COR-L47 (cell line): ENCODE measurements around the gene CLEC18C.
"Not testable (repeated sequence)": the region's sequence is repeated elsewhere in the genome, so short reads cannot be mapped to it uniquely, and the experiment has no call there.

Experiments
- DNase-seq: peaks from one replicate; lab custom pipeline; 2025; lab: John Stamatoyannopoulos, UW

CLEC18C gene

DNA sequence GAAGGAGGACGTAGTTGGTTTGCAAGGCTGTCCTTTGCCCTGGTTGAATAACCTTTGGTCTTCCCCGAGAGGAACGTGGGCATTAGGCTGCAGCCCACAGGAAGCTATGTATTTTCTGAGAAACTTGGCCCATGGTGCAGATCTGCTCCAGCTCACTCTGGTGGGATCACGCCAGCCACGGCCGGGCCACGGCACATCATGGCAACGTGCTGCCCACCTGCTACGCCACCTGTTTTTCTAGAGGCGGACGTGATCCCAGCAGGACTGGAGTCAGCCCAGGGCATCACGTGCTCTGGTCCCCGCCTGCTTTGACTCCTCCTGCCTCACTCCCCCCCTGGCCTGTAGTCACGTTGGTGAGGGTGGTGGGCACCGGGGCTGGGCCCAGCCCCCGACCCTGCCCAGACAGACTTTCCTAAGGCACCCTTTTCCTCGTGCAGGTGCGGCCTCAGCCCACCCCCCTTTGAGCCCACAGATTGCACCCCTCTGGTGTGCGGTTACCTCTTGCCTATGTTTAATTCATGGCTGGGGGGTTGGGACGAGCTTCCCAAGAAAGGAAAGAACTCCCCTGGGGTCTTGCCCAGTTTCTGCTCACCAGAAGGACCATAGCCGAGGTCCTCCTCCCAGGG is at the start of gene CLEC18C:
Gene CLEC18C (plus strand): TSS at position 576 of the 626 bp plus-strand sequence. CDS start 492 bp downstream, outside the sequence.
- not testable (repeated sequence) for DNase-seq

DNA sequence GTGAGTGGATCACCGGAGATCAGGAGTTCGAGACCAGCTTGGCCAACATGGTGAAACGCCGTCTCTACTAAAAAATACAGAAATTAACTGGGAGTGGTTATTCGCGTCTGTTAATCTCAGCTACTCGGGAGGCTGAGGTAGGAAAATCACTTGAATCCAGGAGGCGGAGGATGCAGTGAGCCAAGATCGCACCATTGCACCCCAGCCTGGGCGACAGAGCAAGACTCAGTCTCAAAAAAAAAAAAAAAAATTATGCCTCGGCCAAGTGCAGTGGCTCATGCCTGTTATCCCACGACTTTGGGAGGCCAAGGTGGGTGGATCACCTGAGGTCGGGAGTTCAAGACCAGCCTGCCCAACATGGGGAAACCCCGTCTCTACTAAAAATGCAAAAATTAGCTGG is 49.8 kb upstream of the CLEC18C start:
- not testable (repeated sequence) for DNase-seq

DNA sequence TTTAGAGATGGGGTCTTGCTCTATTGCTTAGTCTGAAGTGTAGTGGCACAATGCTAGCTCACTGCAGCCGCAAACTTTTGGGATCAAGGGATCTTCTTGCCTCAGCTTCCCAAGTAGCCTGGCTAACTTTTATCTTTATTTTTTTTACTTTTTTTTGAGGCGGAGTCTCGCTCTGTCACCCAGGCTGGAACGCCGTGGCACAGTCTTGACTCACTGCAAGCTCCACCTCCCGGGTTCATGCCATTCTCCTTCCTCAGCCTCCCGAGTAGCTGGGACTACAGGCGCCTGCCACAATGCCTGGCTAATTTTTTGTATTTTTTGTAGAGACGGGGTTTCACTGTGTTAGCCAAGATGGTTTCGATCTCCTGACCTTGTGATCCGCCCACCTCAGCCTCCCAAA is 47.4 kb upstream of the CLEC18C start:
- DNase-seq = not testable (repeated sequence)

DNA sequence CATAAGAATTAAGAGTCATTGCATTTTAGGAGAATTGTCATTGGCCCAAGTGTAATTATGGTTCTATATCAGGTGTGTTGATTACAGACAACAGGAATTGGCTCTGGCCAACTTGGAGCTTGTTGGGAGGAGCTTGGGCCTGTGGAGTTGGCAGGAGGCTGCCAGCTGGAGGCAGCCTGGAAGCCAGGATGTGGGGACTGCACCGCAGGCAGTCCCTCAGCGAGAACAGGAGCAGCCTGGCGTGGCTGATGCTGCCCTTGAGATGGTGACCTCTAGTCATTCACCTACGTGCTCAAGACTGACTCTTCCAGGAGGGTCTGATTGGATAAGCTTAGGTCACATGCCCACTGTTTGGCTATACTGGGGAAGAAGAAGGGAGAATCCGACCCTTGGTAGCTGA is 45.9 kb upstream of the CLEC18C start:
- not testable (repeated sequence) for DNase-seq

DNA sequence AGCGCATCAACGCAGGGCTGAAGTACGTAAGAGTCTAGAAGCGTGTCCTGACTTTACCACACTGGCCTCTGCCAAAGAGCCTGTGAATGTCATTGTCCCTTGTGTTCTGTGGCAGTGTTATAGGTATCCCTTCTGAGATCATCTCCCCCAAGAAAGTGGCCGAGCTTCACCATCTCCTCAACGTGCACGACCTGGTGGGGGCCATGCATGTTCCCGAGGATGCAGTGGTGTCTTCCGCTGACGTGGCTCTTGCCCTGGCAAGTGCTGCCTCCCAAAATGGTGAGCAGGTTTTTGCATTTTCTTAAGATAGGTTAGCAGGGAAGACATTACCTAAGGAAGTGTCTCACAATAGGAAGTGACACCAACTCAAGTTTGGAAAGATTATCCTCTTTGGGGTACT is 44.7 kb upstream of the CLEC18C start:
- not testable (repeated sequence) for DNase-seq

DNA sequence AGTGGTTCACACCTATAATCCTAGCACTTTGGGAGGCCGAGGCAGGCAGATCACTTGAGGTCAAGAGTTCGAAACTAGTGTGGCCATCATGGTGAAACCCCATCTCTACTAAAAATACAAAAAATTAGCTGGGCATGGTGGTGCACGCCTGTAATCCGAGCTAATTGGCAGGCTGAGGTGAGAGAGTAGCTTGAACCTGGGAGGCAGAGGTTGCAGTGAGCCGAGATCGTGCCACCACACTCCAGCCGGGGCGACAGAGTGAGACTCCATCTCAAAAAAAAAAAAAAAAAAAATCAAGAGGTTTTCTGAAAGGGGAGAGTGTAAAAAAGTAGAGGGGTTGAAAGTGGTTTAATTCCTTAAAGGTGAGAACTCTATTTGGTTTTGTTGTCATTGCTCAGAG is 37.8 kb upstream of the CLEC18C start:
- not testable (repeated sequence) for DNase-seq

DNA sequence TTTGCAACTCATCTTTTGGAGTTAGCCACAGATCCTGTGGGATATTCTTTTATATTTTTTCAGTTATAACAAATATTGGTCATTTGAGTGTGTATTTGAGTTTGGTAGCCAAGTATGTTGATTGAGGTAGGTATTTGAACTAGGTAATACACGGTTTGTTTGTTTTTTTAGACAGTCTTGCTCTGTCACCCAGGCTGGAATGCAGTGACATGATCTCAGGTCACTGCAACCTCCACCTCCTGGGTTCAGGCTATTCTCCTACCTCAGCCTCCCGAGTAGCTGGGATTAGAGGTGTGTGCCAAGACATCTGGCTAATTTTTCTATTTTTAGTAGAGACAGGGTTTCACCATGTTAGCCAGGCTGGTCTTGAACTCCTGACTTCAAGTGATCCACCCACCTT is 37.0 kb upstream of the CLEC18C start:
- not testable (repeated sequence) for DNase-seq

DNA sequence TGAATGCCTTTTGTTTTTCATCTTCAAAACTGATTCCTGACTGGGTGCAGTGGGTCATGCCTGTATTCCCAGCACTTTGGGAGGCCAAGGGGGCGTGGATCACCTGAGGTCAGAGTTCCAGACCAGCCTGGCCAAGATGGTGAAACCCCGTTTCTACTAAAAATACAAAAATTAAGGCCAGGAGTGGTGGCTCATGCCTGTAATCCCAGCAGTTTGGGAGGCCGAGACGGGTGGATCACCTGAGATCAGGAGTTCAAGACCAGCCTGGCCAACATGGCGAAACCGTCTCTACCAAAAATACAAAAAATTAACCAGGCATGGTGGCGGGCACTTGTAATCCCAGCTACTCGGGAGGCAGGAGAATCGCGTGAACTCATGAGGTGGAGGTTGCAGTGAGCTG is 30.8 kb upstream of the CLEC18C start:
- DNase-seq = not testable (repeated sequence)

DNA sequence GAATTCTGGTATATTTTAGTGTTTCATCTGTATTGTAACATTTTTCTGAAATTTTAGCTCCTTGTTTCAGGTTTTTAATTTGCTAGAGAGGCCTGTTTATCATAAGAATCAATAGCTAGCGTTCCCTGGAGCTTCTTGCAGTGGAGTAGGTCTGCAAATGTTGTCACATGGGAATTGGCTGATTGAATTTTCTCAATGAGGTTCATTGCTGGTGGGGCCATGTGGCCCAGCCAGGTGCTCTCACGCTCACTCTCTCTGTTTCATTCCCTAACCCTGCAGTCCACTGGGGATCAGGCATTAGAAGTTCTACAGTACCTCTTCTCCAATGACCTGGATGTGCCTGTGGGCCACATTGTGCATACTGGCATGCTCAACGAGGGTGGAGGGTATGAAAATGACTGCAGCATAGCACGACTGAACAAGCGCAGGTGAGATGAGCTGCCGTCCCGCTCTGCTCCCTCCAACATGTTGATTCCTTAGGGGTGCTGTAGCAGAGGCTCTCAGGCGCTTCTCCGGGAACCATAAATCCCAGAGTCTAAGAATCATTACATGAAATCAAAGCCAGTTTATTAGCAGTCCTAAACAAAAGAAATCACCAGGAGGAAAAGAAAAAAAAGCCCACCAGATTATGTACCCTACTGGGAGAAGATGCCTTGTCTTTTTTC is 30.2 kb upstream of the CLEC18C start:
- not testable (repeated sequence) for DNase-seq

DNA sequence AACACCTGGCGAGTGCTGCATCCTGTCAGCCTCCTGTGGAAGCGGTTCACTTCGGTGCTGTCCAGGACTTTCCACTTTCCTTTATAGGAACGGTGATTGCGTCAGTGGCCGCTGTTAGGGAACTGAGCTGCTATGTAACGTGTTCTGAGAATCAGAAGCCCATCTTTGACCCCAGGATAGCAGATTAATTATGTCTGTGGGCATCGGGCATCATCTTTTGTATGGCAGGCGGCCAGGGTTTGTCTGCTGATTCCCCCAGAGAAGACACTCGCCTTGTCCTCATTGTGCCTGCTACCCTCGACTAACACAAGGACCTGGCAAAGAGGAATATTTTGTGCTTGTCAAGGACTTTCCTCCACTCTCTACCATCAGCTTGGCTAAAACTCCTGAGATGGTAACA is 25.7 kb upstream of the CLEC18C start:
- not testable (repeated sequence) for DNase-seq

DNA sequence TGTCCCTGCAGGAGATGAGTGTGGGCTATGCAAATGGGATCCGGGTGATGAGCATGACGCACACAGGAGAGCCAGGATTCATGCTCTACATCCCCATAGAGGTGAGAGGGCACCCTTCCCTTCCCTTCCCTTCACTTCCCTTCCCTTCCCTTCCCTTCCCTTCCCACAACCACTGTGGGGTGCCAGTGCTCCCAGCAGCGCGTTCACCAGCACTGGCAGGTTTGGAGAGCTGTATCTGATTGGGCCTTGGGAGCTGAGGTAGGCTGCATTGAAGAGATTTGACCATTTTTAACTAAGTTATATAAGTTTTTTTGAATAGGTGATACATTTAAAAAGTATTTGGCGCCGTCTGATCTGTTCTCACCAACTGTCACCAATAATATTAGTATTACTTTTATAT is 25.1 kb upstream of the CLEC18C start:
- not testable (repeated sequence) for DNase-seq

DNA sequence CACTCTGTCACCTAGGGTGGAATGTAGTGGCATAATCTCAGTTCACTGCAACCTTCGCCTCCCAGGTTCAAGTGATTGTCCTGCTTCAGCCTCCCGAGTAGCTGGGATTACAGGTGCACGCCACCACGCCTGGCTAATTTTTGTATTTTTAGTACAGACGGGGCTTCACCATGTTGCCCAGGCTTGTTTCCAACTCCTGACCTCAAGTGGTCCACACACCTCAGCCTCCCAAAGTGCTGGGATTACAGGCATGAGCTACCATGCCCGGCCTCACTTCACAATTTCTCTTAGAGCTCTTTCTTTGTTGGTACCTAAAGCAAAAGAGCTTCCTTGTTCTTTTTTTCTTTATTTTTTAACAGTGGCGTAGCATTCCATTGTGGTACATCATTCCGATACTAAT is 24.3 kb upstream of the CLEC18C start:
- DNase-seq = not testable (repeated sequence)

DNA sequence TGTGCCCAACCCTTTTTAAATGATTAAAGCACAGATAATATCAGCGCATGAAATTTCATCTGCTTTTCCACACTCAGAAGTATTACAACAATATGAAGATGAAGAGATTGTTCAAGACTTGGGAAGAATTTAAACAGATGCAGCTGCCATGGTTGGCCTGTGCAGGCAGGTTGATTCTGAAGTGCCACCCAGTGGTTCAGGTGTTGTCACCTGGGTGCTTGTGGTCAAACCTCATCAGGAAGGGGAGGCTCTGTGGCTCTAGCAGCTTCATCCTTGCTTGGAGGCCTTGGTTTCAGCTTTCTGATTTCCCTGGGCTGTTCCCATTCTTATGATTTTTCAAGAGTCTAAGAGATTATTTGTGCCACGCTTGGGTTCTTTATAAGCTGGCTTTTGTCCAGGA is 22.2 kb upstream of the CLEC18C start:
- DNase-seq = no peak

DNA sequence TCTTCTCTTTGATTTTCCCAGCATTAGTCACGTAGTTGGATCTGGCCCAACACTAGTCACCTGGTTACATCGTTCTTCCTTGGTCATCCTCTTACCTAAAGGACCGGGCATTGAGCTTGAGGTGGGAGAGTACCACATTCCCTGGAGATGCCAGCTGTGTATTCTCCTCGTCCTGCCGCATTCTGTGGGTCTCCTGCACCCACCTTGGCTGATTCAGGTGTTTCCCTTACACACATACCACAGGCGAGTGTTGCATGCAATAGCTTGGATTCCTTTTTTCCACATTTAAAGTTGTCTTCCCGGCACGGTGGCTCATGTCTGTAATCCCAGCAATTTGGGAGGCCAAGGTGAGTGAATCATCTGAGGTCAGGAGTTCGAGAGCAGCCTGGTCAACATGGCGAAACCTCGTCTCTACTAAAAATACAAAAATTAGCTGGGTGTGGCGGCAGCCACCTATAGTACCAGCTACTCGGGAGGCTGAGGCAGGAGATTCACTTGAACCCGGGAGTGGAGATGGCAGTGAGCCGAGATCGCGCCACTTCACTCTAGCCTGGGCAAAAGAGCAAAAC is 21.6 kb upstream of the CLEC18C start:
- no peak for DNase-seq

DNA sequence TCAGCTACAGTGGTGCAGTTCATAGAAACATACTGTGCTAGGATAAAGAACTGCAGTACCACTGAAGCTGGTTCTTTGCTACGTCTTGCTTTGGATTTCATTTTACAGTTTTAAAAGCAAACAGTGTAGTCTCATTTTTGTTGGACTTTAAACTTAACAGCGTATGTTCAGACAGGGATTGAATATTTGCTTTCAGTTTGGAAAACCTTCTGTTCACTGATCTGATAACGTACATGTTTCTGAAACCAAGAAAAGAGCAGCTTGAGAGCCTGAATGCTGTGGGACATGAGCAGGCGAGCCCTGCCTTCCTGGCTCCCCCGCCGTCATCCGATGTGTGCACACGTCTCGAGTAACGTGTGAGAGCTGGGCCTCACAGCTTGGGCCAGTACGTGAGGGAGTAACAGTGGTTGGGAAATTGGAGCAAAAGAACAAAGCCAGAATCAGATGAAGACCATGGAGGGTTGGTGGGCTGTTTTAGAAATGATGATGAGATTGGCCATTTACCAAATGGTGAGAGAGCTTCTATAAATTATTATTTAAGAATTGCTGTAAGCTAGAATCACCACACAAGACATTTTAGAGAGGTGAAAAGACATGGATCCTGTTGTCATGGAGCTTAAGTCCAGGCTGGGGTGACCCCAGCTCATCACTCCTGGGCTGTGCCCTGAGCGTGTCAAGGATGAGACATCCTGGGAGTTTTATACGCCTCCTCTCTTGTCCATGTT is 20.8 kb upstream of the CLEC18C start:
- no peak for DNase-seq

DNA sequence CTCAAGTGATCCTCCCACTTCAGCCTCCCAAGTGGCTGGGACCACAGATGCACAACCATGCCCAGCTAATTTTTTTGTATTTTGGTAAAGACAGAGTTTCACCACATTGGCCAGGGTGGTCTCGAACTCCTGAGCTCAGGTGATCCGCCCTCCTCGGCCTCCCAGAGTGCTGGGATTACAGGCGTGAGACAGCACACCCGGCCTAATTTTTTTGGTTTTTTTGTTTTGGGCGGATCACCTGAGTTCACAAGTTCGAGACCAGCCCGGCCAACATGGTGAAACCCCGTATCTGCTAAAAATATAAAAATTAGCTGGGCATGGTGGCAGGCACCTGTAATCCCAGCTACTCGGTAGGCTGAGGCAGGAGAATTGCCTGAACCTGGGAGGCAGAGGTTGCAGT is 18.9 kb upstream of the CLEC18C start:
- not testable (repeated sequence) for DNase-seq

DNA sequence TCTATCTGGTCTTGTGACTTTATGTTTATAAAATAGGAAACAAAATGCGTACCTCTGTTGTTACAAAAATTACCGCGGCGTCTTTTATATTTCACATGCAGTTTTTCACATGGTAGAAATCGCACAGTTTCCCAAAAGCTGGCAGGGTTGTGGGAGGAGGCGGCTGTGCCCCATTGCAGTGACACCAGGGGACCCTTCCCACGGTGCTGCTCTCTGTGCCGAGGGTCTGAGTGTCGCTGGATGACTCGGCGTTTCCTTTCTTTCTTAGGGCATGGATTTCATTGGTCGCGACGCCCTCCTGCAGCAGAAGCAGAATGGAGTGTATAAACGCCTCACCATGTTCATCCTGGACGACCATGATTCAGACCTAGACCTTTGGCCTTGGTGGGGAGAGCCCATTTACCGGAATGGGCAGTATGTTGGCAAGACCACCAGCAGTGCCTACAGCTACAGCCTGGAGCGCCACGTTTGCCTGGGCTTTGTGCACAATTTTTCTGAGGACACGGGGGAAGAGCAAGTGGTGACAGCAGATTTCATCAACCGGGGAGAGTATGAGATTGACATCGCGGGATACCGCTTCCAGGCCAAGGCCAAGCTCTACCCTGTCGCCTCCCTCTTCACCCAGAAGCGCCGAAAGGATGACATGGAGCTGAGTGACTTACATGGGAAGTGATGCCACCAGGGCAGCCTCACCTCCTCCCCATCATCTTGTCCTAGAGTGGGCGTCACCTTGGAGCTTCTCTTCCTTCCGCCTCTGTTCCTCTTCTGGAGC is 17.2 kb upstream of the CLEC18C start:
- no peak for DNase-seq

DNA sequence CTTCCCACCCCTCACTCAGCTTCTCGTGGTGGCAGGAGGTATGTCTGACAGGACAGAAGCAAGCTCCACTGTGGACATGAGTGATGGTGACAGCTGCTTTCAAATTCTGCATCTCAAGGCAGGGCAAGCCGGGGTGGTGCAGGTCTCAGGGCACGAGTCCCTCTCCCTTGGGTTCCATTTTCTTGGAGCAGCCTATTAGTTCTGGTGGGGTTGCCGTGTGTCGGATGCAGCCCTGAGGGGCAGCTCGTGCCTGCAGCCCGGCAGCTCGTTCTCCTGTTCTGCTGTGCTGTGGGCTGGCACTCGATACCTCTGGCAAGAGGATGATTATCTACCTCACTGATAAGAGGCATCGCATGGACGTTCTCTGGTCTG is 16.5 kb upstream of the CLEC18C start:
- DNase-seq = no peak

DNA sequence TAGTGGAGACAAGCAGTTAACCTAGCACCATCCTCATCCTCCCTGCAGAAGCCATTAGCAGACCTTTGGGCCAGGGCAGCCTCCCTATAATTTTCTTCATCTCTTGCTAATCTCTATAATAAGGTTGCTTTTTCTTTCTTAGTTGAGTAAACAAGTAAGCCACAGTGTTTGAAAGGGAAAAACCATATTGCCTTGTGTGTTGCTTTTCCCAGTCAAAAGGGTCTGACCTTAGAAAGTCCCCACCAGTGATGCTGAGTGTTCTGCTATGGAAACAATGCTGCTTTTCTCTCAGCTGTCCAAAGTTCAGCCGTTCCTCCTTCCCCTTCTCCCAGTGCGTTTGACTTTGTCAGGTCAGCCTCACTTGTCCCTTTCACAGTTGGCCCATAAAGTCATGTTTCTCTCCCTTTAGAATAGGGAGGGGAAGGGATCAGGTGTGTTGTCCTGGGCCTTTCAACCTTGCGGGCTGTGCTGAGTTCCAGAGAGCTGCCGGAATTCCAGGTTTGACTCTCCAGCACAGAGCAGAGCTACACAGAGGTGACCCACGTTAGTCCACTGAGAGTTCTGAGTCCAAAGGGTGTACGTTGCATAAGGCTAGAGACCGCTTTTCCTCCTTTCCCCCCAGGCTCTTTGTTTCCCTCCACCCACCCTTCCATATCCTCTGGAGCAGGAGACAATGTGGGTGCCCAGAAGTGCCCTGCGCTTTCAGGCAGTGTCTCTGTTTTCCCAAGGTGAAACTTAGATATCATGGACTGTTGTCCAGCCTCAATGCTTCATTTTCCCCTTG is 15.9 kb upstream of the CLEC18C start:
- no peak for DNase-seq

DNA sequence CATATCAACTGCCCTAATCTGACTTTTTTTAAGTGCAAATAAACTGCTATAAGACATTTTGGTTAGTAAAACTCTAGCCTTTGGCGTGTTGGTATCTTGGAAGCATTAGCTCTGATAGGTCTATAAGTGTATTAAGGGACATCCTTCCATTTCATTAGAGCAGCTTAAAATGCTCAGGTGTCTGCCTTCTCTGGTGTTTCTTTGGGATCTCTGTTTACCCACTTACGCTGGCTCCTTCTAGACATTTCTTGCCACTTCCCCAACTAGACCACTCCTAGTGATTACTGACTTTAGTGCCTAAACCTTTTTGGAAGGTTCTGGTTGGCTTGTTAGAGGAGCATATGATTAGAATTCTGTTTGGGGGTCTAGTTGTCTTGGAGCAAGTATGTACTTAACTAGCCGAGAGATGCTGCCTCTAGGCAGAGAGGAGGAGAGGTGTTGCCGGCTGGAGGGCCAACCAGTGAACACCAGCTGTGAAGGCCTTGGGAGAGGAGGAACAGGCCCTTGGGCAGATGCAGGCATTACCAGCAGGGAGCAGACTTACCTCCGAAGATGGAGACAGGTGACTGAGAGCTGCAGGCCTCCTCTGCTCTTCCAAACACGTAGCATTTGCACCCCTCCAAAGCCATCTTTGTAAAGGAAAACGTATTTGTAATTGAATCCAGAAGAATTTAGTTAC is 15.2 kb upstream of the CLEC18C start:
- DNase-seq = no peak
